ENCODE measurements around the gene GTF2F1.

DNA sequence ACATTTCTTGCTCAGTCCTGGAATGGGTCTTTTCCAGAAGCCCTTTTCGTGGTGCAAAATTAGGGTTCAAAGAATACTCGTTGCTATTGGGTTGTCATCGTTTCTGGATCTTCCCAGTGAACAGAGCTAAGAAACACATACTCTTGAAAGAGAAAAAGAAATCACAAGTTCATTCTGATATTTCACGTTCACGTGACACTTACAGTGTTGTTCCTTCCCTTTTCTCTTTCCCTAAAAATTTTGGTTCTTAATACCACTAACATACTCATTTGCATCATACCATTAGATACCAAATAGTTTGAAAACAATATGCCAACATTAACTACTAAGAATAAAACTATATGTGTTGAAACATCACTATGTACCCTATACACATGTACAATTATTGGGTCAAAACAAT lies 13.4 kb upstream of the GTF2F1 start:
- TF ChIP-seq, protein P1, sequence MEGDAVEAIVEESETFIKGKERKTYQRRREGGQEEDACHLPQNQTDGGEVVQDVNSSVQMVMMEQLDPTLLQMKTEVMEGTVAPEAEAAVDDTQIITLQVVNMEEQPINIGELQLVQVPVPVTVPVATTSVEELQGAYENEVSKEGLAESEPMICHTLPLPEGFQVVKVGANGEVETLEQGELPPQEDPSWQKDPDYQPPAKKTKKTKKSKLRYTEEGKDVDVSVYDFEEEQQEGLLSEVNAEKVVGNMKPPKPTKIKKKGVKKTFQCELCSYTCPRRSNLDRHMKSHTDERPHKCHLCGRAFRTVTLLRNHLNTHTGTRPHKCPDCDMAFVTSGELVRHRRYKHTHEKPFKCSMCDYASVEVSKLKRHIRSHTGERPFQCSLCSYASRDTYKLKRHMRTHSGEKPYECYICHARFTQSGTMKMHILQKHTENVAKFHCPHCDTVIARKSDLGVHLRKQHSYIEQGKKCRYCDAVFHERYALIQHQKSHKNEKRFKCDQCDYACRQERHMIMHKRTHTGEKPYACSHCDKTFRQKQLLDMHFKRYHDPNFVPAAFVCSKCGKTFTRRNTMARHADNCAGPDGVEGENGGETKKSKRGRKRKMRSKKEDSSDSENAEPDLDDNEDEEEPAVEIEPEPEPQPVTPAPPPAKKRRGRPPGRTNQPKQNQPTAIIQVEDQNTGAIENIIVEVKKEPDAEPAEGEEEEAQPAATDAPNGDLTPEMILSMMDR (IDR thresholded peaks at IDR 0.05) = no peak
- no peak for TF ChIP-seq POLR2A (IDR thresholded peaks at IDR 0.05)
